NCI-H1436 treated with DMSO at 0.1 percent for 48 hours (cell line): ENCODE data around the gene GLS.
"Not testable (repeated sequence)": the region's sequence is repeated elsewhere in the genome, so short reads cannot be mapped to it uniquely, and the experiment has no call there.

Experiments
- DNase-seq: peaks from one replicate; lab custom pipeline; 2025; lab: John Stamatoyannopoulos, UW

Gene GLS

GRCh38 chr2:190856985-190857384, 23.6 kb upstream of the GLS start:
- DNase-seq: no peak

GRCh38 chr2:190858817-190859216, 21.8 kb upstream of the GLS start:
- no peak for DNase-seq

- DNase-seq: no peak
Observed at GRCh38 chr2:190859347-190860297, 21.0 kb upstream of the GLS start.

GRCh38 chr2:190860985-190861680, 19.5 kb upstream of the GLS start:
- DNase-seq: no peak

GRCh38 chr2:190862128-190862527, 18.5 kb upstream of the GLS start:
- not testable (repeated sequence) for DNase-seq

DNA sequence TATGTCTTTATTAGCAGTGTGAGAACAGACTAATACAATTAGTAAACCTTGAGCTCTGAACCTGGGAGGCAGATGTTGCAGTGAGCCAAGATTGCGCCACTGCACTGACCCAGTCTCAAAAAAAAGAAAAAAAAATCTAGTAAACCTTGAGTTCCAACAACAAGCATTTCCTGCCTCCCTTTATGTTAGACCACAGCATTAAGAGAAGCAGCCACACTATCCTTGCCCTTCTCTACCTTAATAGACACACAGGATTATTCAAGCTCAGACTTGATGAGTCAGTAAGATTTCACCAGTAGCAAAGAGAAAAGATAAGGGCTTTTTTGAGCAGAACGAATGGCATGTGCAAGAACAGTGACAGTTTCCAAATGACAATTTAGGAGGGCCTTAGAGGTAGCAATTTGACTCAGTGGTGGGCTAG, 18.0 kb upstream of the GLS start:
- DNase-seq: no peak

- peak; percentile 98 for DNase-seq
Observed at GRCh38 chr2:190863946-190864345, 16.7 kb upstream of the GLS start.

DNA sequence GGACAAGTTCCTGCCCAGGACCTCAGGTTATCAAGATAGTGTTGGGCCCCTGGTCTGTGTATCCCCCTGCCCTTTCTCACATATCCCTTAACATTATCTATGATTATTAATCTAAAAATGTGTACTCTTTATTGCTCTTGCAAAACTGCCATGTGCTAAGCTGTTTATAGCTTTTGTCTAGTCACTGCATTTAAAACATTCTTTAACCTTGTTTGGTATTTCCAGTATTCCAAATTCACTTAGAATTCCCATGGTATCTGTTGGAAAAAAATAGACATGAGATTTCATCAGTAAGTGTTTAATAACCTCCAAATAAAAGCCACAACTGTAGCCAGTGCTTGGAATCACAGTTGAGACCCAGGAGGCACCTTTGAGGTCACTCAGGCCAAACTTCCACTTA, 16.2 kb upstream of the GLS start:
- DNase-seq: no peak

DNA sequence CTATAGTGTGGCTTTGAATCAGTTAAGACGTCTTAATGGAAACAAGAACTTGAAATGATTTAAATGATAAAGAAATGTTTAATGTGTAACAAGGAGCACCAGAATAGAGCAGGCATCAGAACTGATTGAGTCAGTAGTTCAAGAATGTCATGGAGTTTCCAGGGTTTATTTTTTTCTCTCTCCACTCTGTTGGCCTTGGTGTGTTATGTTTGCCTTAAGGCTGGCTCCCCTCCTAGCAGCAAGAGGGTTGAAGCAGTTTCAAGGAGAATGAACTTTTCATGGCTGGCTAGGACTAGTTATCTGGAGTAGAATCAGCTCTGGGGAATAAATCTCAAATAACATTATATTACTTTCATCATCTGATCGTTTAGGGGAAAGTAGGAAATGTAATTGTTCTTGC, 13.4 kb upstream of the GLS start:
- DNase-seq: no peak

GRCh38 chr2:190867832-190868231, 12.8 kb upstream of the GLS start:
- no peak for DNase-seq

GRCh38 chr2:190869721-190870120, 10.9 kb upstream of the GLS start:
- no peak for DNase-seq

- not testable (repeated sequence) for DNase-seq
Observed at GRCh38 chr2:190873451-190873850, 7.2 kb upstream of the GLS start.

GRCh38 chr2:190875891-190876290, 4.7 kb upstream of the GLS start:
- no peak for DNase-seq

- DNase-seq: no peak
Observed at GRCh38 chr2:190876631-190877030, 4.0 kb upstream of the GLS start.

DNA sequence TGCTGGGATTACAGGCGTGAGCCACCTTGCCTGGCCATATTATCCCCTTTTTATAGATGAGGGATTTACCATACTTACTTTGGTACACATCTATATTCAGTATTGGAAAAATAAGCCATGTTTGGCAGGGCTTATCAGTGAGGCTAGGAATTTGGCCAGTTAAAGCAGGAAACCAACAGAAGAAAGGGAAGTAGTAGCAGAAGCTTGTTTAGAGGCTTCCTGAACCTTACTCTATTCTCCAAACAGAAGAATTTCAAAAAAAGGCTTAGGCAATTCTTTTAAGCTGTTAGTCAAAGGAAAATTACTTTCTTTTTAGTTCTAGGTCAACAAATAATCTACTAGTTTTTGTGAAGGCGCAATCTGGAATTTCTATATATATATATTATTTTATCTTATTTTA, 3.2 kb upstream of the GLS start:
- no peak for DNase-seq

- DNase-seq: no peak
Observed at GRCh38 chr2:190879474-190880377, 895 bp upstream of the GLS start.

- no peak for DNase-seq
Observed at GRCh38 chr2:190881084-190881597, 520 bp downstream of the GLS start.

GRCh38 chr2:190881598-190882410, 1.2 kb downstream of the GLS start:
- peak; percentile 17 for DNase-seq

DNA sequence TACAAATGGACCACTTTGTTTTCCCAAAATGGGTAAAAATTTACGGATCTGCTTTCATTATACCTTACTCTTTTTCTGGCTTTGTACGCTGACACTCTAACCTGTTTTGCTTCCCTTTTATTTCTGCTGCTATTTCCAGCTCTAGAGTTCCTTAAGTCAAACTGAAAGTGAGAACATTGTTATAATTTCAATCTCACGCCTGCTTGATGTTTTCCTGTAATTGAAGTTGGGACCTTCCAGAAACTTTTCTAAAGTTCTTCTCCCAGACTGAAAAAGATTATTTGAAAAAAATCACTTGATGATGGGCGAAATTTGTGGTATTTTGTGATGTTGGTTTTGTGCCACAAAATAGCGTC, 1.8 kb downstream of the GLS start:
- no peak for DNase-seq

- DNase-seq: no peak
Observed at GRCh38 chr2:190882856-190883582, 2.4 kb downstream of the GLS start.
